D721Med (cell line): ENCODE data around the gene PHLDB3.

Experiments
- DNase-seq: peaks from one replicate; pipeline ENCODE4 v3.0.0; 2011; ENCODE audit warnings: low spot score; ENCODE audit not compliant: insufficient read length
- FAIRE-seq: peaks from 2 replicates; lab custom pipeline; 2011; peaks lifted over from hg19 to GRCh38; lab: Jason Lieb, UNC
- CTCF ChIP-seq: IDR thresholded peaks from 2 replicates; pipeline ENCODE4 v1.5.1; 2012; ENCODE audit warnings: mild to moderate bottlenecking, control low read depth; ENCODE audit not compliant: insufficient read depth; ENCODE audit errors: missing control alignments

The PHLDB3 gene

GRCh38 chr19:43546581-43546980, 42.0 kb upstream of the PHLDB3 start:
- TF ChIP-seq CTCF = no peak
- DNase-seq (no peak), FAIRE-seq (no peak)

- no peak for TF ChIP-seq CTCF
- no peak for FAIRE-seq
- DNase-seq = no peak
Observed at GRCh38 chr19:43545981-43546380, 41.4 kb upstream of the PHLDB3 start.

- TF ChIP-seq CTCF = no peak
- no peak for FAIRE-seq
- no peak for DNase-seq
Observed at GRCh38 chr19:43545276-43545675, 40.7 kb upstream of the PHLDB3 start.

- FAIRE-seq = no peak
- no peak for DNase-seq
- no peak for TF ChIP-seq CTCF
Observed at GRCh38 chr19:43544077-43544476, 39.5 kb upstream of the PHLDB3 start.

GRCh38 chr19:43541920-43542650, 37.5 kb upstream of the PHLDB3 start:
- FAIRE-seq = no peak
- no peak for TF ChIP-seq CTCF
- DNase-seq = no peak

- TF ChIP-seq CTCF = no peak
- DNase-seq (no peak), FAIRE-seq (no peak)
Observed at GRCh38 chr19:43540381-43540780, 35.8 kb upstream of the PHLDB3 start.

GRCh38 chr19:43538922-43539321, 34.4 kb upstream of the PHLDB3 start:
- FAIRE-seq = no peak
- DNase-seq = no peak
- no peak for TF ChIP-seq CTCF
